Right lobe of liver (tissue), 6 donors: Measurements from ENCODE around the gene CCDC97. TPM values are rescaled to one million over a fixed set of nuclear protein-coding genes. Genes with fewer than 3 reads are reported as not detected.

Source experiments
- ATAC-seq, 4 donors: fragments of 200-7000 bp; cut with Tn5 transposase; one replicate each; pipeline ENCODE4 v1.9.1; 2020; ENCODE audit warnings: mild to moderate bottlenecking in 4 of 4, moderate library complexity in 4 of 4
- DNase-seq, 3 donors: peaks; one replicate each; pipeline ENCODE4 v3.0.0-alpha.2; 2020
- H3K27ac ChIP-seq, 3 donors: fragments of 200-600 bp; one replicate each; pipeline ENCODE4 v1.8.0; 2022
- H3K27me3 ChIP-seq, 2 donors: fragments of 200-600 bp; one replicate each; pipeline ENCODE4 v1.8.0; 2022
- H3K36me3 ChIP-seq, 4 donors: fragments of 200-600 bp; sonication (generic) in 1 of 4; one replicate each; pipeline versions ENCODE4 v1.5.1 to v1.8.0; 2017 to 2022; ENCODE audit warnings: control low read depth in 1 of 4
- H3K4me1 ChIP-seq, 4 donors: fragments of 200-600 bp; sonication (generic) in 1 of 4; one replicate each; pipeline versions ENCODE4 v1.5.1 to v1.8.0; 2017 to 2022; ENCODE audit warnings: control low read depth in 1 of 4
- H3K4me3 ChIP-seq, 3 donors: fragments of 200-600 bp; one replicate each; pipeline ENCODE4 v1.8.0; 2022
- H3K9me3 ChIP-seq, 4 donors: fragments of 200-600 bp; sonication (generic) in 1 of 4; one replicate each; pipeline versions ENCODE4 v1.5.1 to v1.8.0; 2017 to 2022; ENCODE audit warnings: control low read depth in 1 of 4
- POLR2A ChIP-seq: fragments of 450-650 bp; IDR thresholded peaks from one replicate; pipeline ENCODE4 v1.6.1; 2017; ENCODE audit warnings: antibody characterized with exemption, mild to moderate bottlenecking
- WGBS: methylation state at CpG from one replicate; pipeline ENCODE4 v1.1.6; 2018; ENCODE audit warnings: low coverage, low lambda C conversion rate; ENCODE audit not compliant: insufficient coverage; ENCODE audit errors: missing lambda C conversion rate; 5-methylcytosine and 5-hydroxymethylcytosine counted together
- intact Hi-C, 2 donors: fragments of 100-400 bp; cut with DNase I; formaldehyde crosslinking; loops; one replicate each; pipeline versions ENCODE4 v1.11.2 to v1.14.1; 2022
- total RNA-seq, 6 experiments: library from RNA; depleted of rRNA in 2 of 6; stranded (reverse); fragments of >200 nt in 2 of 6; fragmentation: NEBNext Ultra II Directional in 3 of 6; extraction: Animal tissue kit (Norgen Biotek cat#: 25700) in 3 of 6; gene quantifications; one replicate each; pipeline versions ENCODE4 v1.1.0 to v1.2.4, GENCODE V29; 2016 to 2023
- TF ChIP-seq, protein P1 (sequence below), 4 donors: fragments of 200-600 bp in 3 of 4; fragments of 450-650 bp in 1 of 4; IDR thresholded peaks; one replicate each; pipeline versions ENCODE4 v1.5.1 to v1.8.0; 2016 to 2022; ENCODE audit warnings: antibody characterized with exemption in 4 of 4, mild to moderate bottlenecking in 2 of 4
- donor health status: DM: no; HTN: yes; CAD: no.
- donor health status: DM: no; HTN: no; CAD: no.
- donor health status: DM: no; HTN: no; CAD: no.
- donor health status: DM: no; HTN: yes; CAD: no.
- donor health status: DM: no; HTN: yes; CAD: no.

Gene CCDC97
- total RNA-seq, 6 experiments from 2014 or later: 4.6 to 7.2 (median 6.9) TPM

DNA sequence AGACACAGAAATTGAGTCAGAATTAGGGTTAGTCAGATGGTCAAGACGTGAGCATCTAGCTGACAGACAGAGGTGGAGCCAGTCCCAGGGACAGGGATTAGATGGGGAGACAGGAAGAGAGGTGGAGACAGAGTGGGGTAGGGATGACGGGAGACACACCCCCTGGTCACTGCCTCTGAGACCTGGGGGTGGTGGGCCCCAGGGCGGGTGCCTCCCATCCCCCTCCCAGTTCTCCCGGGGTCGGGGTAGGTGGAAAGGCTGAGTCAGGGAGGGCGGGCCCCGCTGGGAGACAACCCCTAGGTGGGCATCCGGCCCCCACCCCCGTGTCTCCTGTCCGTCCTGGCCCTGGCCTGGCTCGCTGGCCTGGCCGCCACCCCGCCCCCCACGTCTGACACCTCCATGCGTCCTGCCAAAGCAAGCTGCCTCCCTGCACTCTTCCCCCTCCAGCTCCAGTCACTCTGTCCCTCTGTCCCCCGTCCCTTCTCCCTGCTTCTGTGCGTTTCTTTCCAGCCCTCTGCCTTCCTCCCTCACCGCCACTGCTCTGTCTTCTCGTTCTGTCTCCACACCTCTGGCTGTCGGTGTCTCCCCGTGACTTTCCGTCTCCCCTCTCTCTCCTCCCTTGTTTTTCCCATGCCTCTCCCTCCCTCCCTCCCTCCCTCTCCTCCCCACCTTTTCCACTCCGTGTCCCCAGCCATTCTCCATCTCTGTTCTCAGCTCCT is 15.1 kb downstream of the CCDC97 start:
- Histone ChIP-seq H3K27me3 (no peaks in the 10 kb centered on the region), H3K9me3 (no peaks in the 10 kb centered on the region), H3K27ac (peak overlapping the region in 2 of 3 donors; percentile 36 to 66), H3K4me3 (no peak overlapping the region), H3K36me3 (no peaks in the 10 kb centered on the region), H3K4me1 (peaks cover 0 to 22% (median 5%) of the 10 kb centered on the region in 4 donors)
- ATAC-seq (peak; percentile 34 to 56 (median 46)), DNase-seq (peak in 2 of 3 donors; percentile 65 to 85)
- 9% methylated on average over 16 of the region's 23 CpGs for WGBS
- intact Hi-C loops: no loop called here
- TF ChIP-seq, protein P1, sequence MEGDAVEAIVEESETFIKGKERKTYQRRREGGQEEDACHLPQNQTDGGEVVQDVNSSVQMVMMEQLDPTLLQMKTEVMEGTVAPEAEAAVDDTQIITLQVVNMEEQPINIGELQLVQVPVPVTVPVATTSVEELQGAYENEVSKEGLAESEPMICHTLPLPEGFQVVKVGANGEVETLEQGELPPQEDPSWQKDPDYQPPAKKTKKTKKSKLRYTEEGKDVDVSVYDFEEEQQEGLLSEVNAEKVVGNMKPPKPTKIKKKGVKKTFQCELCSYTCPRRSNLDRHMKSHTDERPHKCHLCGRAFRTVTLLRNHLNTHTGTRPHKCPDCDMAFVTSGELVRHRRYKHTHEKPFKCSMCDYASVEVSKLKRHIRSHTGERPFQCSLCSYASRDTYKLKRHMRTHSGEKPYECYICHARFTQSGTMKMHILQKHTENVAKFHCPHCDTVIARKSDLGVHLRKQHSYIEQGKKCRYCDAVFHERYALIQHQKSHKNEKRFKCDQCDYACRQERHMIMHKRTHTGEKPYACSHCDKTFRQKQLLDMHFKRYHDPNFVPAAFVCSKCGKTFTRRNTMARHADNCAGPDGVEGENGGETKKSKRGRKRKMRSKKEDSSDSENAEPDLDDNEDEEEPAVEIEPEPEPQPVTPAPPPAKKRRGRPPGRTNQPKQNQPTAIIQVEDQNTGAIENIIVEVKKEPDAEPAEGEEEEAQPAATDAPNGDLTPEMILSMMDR (IDR thresholded peaks at IDR 0.05): no peak
- TF ChIP-seq POLR2A: no peak

DNA sequence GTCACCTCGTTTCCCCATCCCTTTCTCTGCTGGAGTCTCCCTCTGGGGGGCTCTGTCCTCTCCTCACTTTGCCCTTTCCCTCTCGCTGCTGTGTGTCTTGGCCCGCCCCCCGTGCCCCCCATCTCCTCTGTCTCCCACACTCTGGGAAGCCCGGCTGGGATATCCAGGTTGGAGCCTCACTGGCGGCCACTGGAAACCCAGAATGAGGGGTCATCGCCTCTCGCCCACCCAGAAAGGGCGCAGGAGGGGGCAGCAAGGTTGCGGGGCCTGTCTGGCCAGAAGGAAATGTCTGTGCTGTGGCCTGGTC is 15.6 kb downstream of the CCDC97 start:
- intact Hi-C loops: no loop called here
- H3K4me3 ChIP-seq: no peak overlapping the region
- ATAC-seq: no peak
- no peaks in the 10 kb centered on the region for H3K36me3 ChIP-seq
- H3K27me3 ChIP-seq: no peaks in the 10 kb centered on the region
- DNase-seq: no peak
- no peaks in the 10 kb centered on the region for H3K9me3 ChIP-seq
- peak overlapping the region in 2 of 3 donors; percentile 8 to 59 for H3K27ac ChIP-seq
- TF ChIP-seq, protein P1 (IDR thresholded peaks at IDR 0.05): no peak
- no peak for TF ChIP-seq POLR2A
- WGBS: 5% methylated on average over 6 of the region's 10 CpGs
- H3K4me1 ChIP-seq: peaks cover 0 to 22% (median 5%) of the 10 kb centered on the region in 4 donors

DNA sequence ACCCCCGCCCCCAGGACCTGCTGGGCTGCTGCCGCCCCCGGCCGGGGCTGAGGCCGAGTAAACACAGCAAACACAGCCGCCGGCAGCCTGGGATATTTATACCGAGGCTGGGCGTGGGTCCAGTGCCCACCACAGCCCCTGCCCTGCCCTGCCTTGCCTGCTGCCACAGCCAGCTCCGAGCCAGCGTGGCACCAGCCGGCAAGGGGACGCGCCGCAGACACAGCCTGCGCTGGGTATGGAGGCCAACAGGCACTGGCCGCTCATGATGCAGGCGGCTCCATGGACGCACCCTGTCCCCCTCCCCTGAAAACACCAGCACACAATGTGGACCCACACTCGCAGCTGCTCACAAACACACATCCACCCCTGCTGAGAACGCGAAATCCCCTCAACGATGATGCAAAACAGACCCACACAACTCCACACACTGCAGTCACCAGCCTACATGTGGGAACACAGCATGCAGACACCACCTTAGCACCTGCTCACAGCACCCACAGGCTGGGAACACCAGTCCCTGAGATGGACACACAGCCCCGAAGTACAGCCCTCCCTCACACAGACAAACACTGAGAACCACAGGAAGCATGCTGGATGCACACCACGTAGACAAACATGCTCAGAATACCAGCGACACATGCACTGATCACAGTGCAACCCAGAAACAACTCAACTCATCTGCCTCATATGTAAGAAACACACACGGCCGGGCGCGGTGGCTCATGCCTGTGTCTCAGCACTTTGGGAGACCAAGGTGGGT is 16.2 kb downstream of the CCDC97 start:
- TF ChIP-seq, protein P1 (IDR thresholded peaks at IDR 0.05): no peak
- TF ChIP-seq POLR2A: no peak

DNA sequence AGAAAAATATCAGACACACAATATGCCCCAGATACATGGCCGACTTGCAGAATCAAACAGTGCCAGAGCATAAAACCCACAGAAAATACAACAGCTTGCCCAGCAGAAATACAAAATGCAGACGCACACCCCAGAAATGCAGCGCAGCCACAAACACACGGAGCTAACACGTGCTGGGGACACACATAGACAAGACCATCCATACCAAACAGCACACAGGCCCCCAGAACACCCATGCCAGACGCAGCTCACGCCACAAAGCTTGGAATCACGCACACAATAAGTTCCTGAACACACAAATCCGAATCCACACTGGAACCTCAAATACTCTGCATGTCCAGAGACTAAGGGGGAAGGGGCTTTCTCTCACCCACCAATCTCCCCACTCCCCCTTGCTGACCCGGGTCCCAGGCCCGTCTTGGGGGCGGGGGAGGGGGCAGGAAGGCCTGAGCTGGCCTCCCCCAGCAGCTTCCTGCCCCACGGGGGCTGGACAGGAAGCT is 17.2 kb downstream of the CCDC97 start:
- Histone ChIP-seq H3K27ac (peak overlapping the region; percentile 21 to 75 (median 60)), H3K4me1 (peaks cover 0 to 22% (median 5%) of the 10 kb centered on the region in 4 donors), H3K36me3 (no peaks in the 10 kb centered on the region), H3K4me3 (peak overlapping the region in 1 of 3 donors; percentile 31), H3K27me3 (no peaks in the 10 kb centered on the region), H3K9me3 (no peaks in the 10 kb centered on the region)
- 0% methylated on average over 5 of the region's 13 CpGs for WGBS
- ATAC-seq (no peak), DNase-seq (no peak)
- intact Hi-C loops: no loop called here
- TF ChIP-seq, protein P1 (IDR thresholded peaks at IDR 0.05): no peak

More for the DNA sequence above, 16.2 kb downstream of the CCDC97 start:
- H3K27ac ChIP-seq: peak overlapping the region in 2 of 3 donors; percentile 8 to 59
- H3K4me1 ChIP-seq: peaks cover 0 to 22% (median 5%) of the 10 kb centered on the region in 4 donors
- H3K27me3 ChIP-seq: no peaks in the 10 kb centered on the region
- H3K9me3 ChIP-seq: no peaks in the 10 kb centered on the region
- intact Hi-C loops: no loop called here
- no peaks in the 10 kb centered on the region for H3K36me3 ChIP-seq
- peak in 3 of 4 donors; percentile 2 to 4 (median 3) for ATAC-seq
- H3K4me3 ChIP-seq: no peak overlapping the region
- 18% methylated on average over 11 of the region's 30 CpGs for WGBS
- DNase-seq: peak in 2 of 3 donors; percentile 47 to 51
